Retinal pigment epithelial cell (primary cell): Measurements from ENCODE around the gene SURF1.
"Not testable (repeated sequence)": the region's sequence is repeated elsewhere in the genome, so short reads cannot be mapped to it uniquely, and the experiment has no call there.

Experiments used
- DNase-seq: peaks from one replicate; pipeline ENCODE4 v3.0.0-alpha.2; 2010; ENCODE audit warnings: low read depth
- H3K4me3 ChIP-seq: 2 replicates; pipeline ENCODE4 v1.5.1; 2011; ENCODE audit warnings: mild to moderate bottlenecking, low read length, control low read depth, moderate library complexity
- CTCF ChIP-seq: conservative IDR thresholded peaks from 2 replicates; pipeline ENCODE4 v1.5.1; 2011; ENCODE audit warnings: low read depth, low read length, control low read depth, inconsistent platforms

Gene SURF1

GRCh38 chr9:133320421-133320881, 35.8 kb downstream of the SURF1 start:
- TF ChIP-seq CTCF: no peak

GRCh38 chr9:133317551-133317950, 38.7 kb downstream of the SURF1 start:
- H3K4me3 ChIP-seq, DNase-seq: not testable (repeated sequence)

More at GRCh38 chr9:133320421-133320881, 35.8 kb downstream of the SURF1 start:
- H3K4me3 ChIP-seq: no peak overlapping the region
- DNase-seq: no peak

- no peak for TF ChIP-seq CTCF
- no peak for DNase-seq
- no peak overlapping the region for H3K4me3 ChIP-seq
These were observed 40.3 kb downstream of the SURF1 start for GRCh38 chr9:133315997-133316396.

GRCh38 chr9:133309608-133310007, 46.7 kb downstream of the SURF1 start:
- no peak for DNase-seq
- no peak overlapping the region for H3K4me3 ChIP-seq
- TF ChIP-seq CTCF: no peak

- H3K4me3 ChIP-seq: no peak overlapping the region
- DNase-seq: no peak
- TF ChIP-seq CTCF: no peak
These were observed 49.0 kb downstream of the SURF1 start for GRCh38 chr9:133307301-133307700.

GRCh38 chr9:133306242-133307204, 49.8 kb downstream of the SURF1 start:
- DNase-seq: no peak
- H3K4me3 ChIP-seq: no peak overlapping the region

GRCh38 chr9:133305731-133306130, 50.6 kb downstream of the SURF1 start:
- no peak for DNase-seq
- TF ChIP-seq CTCF: no peak
- no peak overlapping the region for H3K4me3 ChIP-seq

More at GRCh38 chr9:133306242-133307204, 49.8 kb downstream of the SURF1 start:
- TF ChIP-seq CTCF: no peak
